ENCODE data around the gene RTL1.
A peak's percentile ranks its signal among the peaks of the same experiment; 100 is the strongest.

Gene RTL1

DNA sequence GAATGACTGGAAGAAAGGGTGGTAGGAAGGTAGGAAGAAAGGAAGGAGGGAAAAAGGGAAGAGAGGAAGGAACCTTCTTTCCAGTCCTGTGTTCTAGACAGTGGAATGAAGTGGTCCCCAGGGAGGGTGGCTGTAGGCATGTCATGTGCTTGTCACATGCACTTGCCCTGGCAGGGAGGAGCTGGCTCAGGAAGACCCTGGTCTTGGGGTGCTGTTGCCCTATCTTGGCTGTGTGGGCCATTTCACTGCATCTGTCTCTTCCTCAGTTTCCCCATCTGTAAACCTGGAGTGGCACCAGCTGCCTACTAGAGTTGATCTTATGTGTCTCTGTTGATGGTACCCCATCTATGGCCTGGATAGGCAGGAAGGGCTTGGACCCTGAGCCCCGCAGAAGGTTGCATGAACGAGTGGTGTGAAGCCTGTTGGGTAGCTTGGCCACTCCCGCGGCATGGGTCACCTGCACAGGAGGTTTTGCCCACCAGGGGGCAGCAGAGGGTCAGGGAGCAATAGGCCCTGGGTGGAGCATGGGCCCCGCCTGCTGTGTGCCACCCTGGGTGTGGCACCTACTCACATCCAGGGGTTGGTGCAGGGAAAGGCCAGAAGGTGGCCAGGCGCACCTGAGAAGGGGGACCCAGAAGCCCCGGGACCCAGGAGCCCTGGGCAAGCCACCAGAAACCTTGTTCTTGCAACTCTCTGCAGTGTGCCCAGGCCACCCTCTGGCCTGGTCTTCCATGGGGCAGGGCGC, 52.5 kb downstream of the RTL1 start:
- H3K4me1 ChIP-seq (ENCODE audit: control insufficient read depth, insufficient read depth, low read length), result peaks cover 15% of the 10 kb centered on the region
- H3K9me3 ChIP-seq (replicated peaks; ENCODE audit: low read length), result no peaks in the 10 kb centered on the region
- H3K4me2 ChIP-seq (ENCODE audit: low read length), result no peak overlapping the region
- no peaks in the 10 kb centered on the region for H3K27me3 ChIP-seq (ENCODE audit: control insufficient read depth, insufficient read depth, low read length)
- peaks cover 46% of the 10 kb centered on the region for H3K36me3 ChIP-seq (ENCODE audit: insufficient read depth, low read length)
- H3K9ac ChIP-seq (ENCODE audit: low read depth, low read length), result no peak overlapping the region
- no peak overlapping the region for H3K4me3 ChIP-seq (ENCODE audit: low read length)

DNA sequence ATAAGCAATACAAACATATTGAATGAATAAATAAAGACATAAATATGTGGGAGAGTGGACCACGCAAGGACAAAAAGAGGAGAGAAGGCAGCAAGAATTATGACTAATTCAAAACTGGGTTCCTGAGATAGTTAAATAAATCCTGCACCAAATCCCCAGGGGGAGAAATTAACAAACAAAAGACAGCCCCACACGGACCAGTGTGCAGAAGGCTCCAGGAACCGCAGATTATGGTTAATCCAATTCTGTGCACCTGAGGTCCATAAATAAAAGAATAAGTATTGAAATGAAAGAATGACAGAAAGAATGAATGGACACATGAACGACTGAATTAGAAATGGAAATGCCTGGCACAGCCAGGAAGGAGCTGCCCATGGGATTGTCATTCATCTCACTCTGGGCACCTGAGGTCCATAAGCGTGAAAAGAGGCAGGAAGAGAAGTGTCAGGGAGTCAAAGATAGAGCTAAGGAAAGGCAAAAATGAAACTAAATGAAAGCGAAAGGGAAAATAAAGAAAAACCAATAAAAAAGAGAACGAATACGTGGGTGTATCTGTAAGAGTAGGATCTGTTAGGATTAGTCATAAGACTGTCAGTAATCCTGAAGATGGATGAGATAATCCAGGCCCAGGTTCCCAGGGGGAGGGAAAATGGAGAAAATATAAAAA, 54.3 kb downstream of the RTL1 start:
- H3K27me3 ChIP-seq (ENCODE audit: control insufficient read depth, insufficient read depth, low read length), result no peaks in the 10 kb centered on the region
- H3K4me2 ChIP-seq (ENCODE audit: low read length), result peak overlapping the region; percentile 55
- peaks cover 18% of the 10 kb centered on the region for H3K4me1 ChIP-seq (ENCODE audit: control insufficient read depth, insufficient read depth, low read length)
- no peaks in the 10 kb centered on the region for H3K9me3 ChIP-seq (replicated peaks; ENCODE audit: low read length)
- peaks cover 43% of the 10 kb centered on the region for H3K36me3 ChIP-seq (ENCODE audit: insufficient read depth, low read length)
- no peak overlapping the region for H3K4me3 ChIP-seq (ENCODE audit: low read length)
- no peak overlapping the region for H3K9ac ChIP-seq (ENCODE audit: low read depth, low read length)

GRCh38 chr14:100846309-100846859, 57.1 kb downstream of the RTL1 start:
- Histone ChIP-seq H3K4me1 (ENCODE audit: control insufficient read depth, insufficient read depth, low read length) (peaks cover 40% of the 10 kb centered on the region), H3K27me3 (ENCODE audit: control insufficient read depth, insufficient read depth, low read length) (no peaks in the 10 kb centered on the region), H3K4me2 (ENCODE audit: low read length) (no peak overlapping the region), H3K4me3 (ENCODE audit: low read length) (no peak overlapping the region), H3K9ac (ENCODE audit: low read depth, low read length) (no peak overlapping the region), H3K9me3 (replicated peaks; ENCODE audit: low read length) (no peaks in the 10 kb centered on the region), H3K36me3 (ENCODE audit: insufficient read depth, low read length) (peaks cover 44% of the 10 kb centered on the region)

DNA sequence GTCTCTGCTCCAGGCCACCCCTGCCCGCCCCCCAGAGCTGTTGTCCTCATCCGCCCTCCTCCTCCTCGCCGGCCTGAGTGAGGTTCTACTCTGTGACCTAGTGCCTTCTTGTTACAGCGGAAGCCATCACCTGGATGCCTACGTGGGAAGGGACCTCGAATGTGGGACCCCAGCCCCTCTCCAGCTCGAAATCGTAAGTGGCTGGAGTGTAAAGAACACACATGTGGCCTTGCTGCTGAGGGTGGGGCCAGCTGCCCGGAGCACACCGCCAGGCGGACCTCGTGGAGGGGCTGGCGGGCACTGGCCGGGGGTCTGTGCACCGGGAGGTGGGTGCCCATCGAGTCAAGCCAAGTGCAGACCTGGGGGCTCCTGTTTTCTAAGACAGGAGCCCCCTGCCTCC, 58.2 kb downstream of the RTL1 start:
- no peaks in the 10 kb centered on the region for H3K27me3 ChIP-seq (ENCODE audit: control insufficient read depth, insufficient read depth, low read length)
- H3K36me3 ChIP-seq (ENCODE audit: insufficient read depth, low read length), result peaks cover 45% of the 10 kb centered on the region
- H3K9ac ChIP-seq (ENCODE audit: low read depth, low read length), result no peak overlapping the region
- H3K4me2 ChIP-seq (ENCODE audit: low read length), result no peak overlapping the region
- H3K4me3 ChIP-seq (ENCODE audit: low read length), result no peak overlapping the region
- peaks cover 40% of the 10 kb centered on the region for H3K4me1 ChIP-seq (ENCODE audit: control insufficient read depth, insufficient read depth, low read length)
- H3K9me3 ChIP-seq (replicated peaks; ENCODE audit: low read length), result no peaks in the 10 kb centered on the region

DNA sequence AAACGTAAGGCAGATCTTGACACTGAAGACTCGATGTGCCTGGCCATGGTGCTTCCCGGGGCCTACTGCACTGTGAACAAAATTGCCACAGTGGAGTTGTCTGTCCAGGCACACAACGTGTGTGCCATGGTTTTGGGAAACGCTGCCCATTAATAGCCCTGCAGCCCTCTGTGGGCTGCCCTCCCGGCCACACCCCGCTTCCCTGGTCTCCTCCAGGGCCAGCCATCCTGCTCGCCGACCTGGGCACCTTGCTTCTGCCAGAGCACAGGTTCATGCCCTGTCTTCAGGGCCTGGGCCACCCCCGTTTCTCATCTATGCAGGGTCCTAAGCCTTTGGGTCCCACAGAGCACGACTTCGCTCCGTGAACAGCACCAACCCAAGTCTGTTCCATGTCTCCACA, 58.7 kb downstream of the RTL1 start:
- Histone ChIP-seq H3K27me3 (ENCODE audit: control insufficient read depth, insufficient read depth, low read length) (no peaks in the 10 kb centered on the region), H3K4me3 (ENCODE audit: low read length) (no peak overlapping the region), H3K4me2 (ENCODE audit: low read length) (no peak overlapping the region), H3K9ac (ENCODE audit: low read depth, low read length) (no peak overlapping the region), H3K4me1 (ENCODE audit: control insufficient read depth, insufficient read depth, low read length) (peaks cover 40% of the 10 kb centered on the region), H3K9me3 (replicated peaks; ENCODE audit: low read length) (no peaks in the 10 kb centered on the region), H3K36me3 (ENCODE audit: insufficient read depth, low read length) (peaks cover 48% of the 10 kb centered on the region)

- Histone ChIP-seq H3K27me3 (ENCODE audit: control insufficient read depth, insufficient read depth, low read length) (no peaks in the 10 kb centered on the region), H3K9me3 (replicated peaks; ENCODE audit: low read length) (no peaks in the 10 kb centered on the region), H3K36me3 (ENCODE audit: insufficient read depth, low read length) (peaks cover 53% of the 10 kb centered on the region)
Observed at GRCh38 chr14:100844421-100844820, 59.1 kb downstream of the RTL1 start.

GRCh38 chr14:100844082-100844408, 59.5 kb downstream of the RTL1 start:
- H3K4me3 ChIP-seq (ENCODE audit: low read length), result no peak overlapping the region
- no peak overlapping the region for H3K9ac ChIP-seq (ENCODE audit: low read depth, low read length)
- H3K9me3 ChIP-seq (replicated peaks; ENCODE audit: low read length), result no peaks in the 10 kb centered on the region
- H3K36me3 ChIP-seq (ENCODE audit: insufficient read depth, low read length), result peaks cover 56% of the 10 kb centered on the region
- H3K27me3 ChIP-seq (ENCODE audit: control insufficient read depth, insufficient read depth, low read length), result no peaks in the 10 kb centered on the region
- H3K4me2 ChIP-seq (ENCODE audit: low read length), result no peak overlapping the region
- H3K4me1 ChIP-seq (ENCODE audit: control insufficient read depth, insufficient read depth, low read length), result peaks cover 36% of the 10 kb centered on the region

More at GRCh38 chr14:100844421-100844820, 59.1 kb downstream of the RTL1 start:
- Histone ChIP-seq H3K4me2 (ENCODE audit: low read length) (no peak overlapping the region), H3K4me3 (ENCODE audit: low read length) (no peak overlapping the region), H3K9ac (ENCODE audit: low read depth, low read length) (no peak overlapping the region), H3K4me1 (ENCODE audit: control insufficient read depth, insufficient read depth, low read length) (peaks cover 40% of the 10 kb centered on the region)

- Histone ChIP-seq H3K27me3 (ENCODE audit: control insufficient read depth, insufficient read depth, low read length) (no peaks in the 10 kb centered on the region), H3K4me1 (ENCODE audit: control insufficient read depth, insufficient read depth, low read length) (peaks cover 32% of the 10 kb centered on the region), H3K9ac (ENCODE audit: low read depth, low read length) (peak overlapping the region; percentile 49), H3K4me3 (ENCODE audit: low read length) (no peak overlapping the region), H3K9me3 (replicated peaks; ENCODE audit: low read length) (no peaks in the 10 kb centered on the region), H3K36me3 (ENCODE audit: insufficient read depth, low read length) (peaks cover 48% of the 10 kb centered on the region), H3K4me2 (ENCODE audit: low read length) (peak overlapping the region; percentile 50)
Observed at GRCh38 chr14:100842799-100843198, 60.7 kb downstream of the RTL1 start.

GRCh38 chr14:100841761-100842403, 61.6 kb downstream of the RTL1 start:
- Histone ChIP-seq H3K36me3 (ENCODE audit: insufficient read depth, low read length) (peaks cover 53% of the 10 kb centered on the region), H3K4me1 (ENCODE audit: control insufficient read depth, insufficient read depth, low read length) (peaks cover 32% of the 10 kb centered on the region)

GRCh38 chr14:100841066-100841760, 62.3 kb downstream of the RTL1 start:
- no peak overlapping the region for H3K4me2 ChIP-seq (ENCODE audit: low read length)
- peaks cover 31% of the 10 kb centered on the region for H3K4me1 ChIP-seq (ENCODE audit: control insufficient read depth, insufficient read depth, low read length)
- H3K36me3 ChIP-seq (ENCODE audit: insufficient read depth, low read length), result peaks cover 53% of the 10 kb centered on the region
- no peaks in the 10 kb centered on the region for H3K27me3 ChIP-seq (ENCODE audit: control insufficient read depth, insufficient read depth, low read length)
- no peaks in the 10 kb centered on the region for H3K9me3 ChIP-seq (replicated peaks; ENCODE audit: low read length)
- no peak overlapping the region for H3K4me3 ChIP-seq (ENCODE audit: low read length)
- no peak overlapping the region for H3K9ac ChIP-seq (ENCODE audit: low read depth, low read length)

More at GRCh38 chr14:100841761-100842403, 61.6 kb downstream of the RTL1 start:
- no peaks in the 10 kb centered on the region for H3K27me3 ChIP-seq (ENCODE audit: control insufficient read depth, insufficient read depth, low read length)
- H3K9me3 ChIP-seq (replicated peaks; ENCODE audit: low read length), result no peaks in the 10 kb centered on the region
- H3K4me3 ChIP-seq (ENCODE audit: low read length), result no peak overlapping the region
- H3K4me2 ChIP-seq (ENCODE audit: low read length), result no peak overlapping the region
- peak overlapping the region; percentile 40 for H3K9ac ChIP-seq (ENCODE audit: low read depth, low read length)

Measured in skeletal muscle satellite cell (primary cell).